Loucy (cell line): ENCODE results near the gene ATE1.

Experiments used
- EZH2phosphoT487 ChIP-seq: fragments of 200-600 bp; IDR thresholded peaks from 2 replicates; pipeline ENCODE4 v1.6.1; 2018; ENCODE audit warnings: antibody characterized with exemption, mild to moderate bottlenecking, moderate library complexity, borderline replicate concordance
- TF ChIP-seq, protein P1 (sequence below): fragments of 200-600 bp; sonication (generic); conservative IDR thresholded peaks from 2 replicates; pipeline ENCODE4 v1.5.1; 2014; ENCODE audit warnings: mild to moderate bottlenecking, antibody characterized with exemption, low read length

DNA sequence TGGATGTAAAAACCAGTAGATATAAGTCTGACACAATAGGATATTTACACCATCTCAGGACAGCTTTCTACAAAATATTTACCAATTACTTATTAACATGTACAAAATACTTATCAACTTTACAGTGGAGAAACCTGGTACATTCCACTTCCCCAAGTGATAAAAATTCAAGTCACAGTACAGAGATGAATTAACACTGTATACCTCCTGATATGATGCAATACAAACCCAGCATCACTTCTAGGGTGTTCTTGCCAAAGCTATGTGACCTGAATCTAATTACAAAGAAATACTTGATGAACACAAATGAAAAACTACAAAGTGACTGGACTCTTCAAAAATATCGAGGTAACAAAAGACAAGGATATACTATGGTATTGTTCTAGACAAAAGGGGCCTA lies 173.2 kb downstream of the ATE1 start:
- TF ChIP-seq, protein P1, sequence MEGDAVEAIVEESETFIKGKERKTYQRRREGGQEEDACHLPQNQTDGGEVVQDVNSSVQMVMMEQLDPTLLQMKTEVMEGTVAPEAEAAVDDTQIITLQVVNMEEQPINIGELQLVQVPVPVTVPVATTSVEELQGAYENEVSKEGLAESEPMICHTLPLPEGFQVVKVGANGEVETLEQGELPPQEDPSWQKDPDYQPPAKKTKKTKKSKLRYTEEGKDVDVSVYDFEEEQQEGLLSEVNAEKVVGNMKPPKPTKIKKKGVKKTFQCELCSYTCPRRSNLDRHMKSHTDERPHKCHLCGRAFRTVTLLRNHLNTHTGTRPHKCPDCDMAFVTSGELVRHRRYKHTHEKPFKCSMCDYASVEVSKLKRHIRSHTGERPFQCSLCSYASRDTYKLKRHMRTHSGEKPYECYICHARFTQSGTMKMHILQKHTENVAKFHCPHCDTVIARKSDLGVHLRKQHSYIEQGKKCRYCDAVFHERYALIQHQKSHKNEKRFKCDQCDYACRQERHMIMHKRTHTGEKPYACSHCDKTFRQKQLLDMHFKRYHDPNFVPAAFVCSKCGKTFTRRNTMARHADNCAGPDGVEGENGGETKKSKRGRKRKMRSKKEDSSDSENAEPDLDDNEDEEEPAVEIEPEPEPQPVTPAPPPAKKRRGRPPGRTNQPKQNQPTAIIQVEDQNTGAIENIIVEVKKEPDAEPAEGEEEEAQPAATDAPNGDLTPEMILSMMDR, result no peak
- no peak for TF ChIP-seq EZH2phosphoT487
